IMR-90 (cell line): ENCODE data around the gene ADAMTS6. TPM values are rescaled to one million over a fixed set of nuclear protein-coding genes. Genes with fewer than 3 reads are reported as not detected.

Experiments used
- ATAC-seq: fragments of 200-7000 bp; cut with Tn5 transposase; 2 replicates; pipeline ENCODE4 v1.9.1; 2020; ENCODE audit warnings: low read depth, mild to moderate bottlenecking, moderate library complexity
- BruUV-seq: library from RNA; stranded (reverse); fragments of 400-500 nt; replicated peaks from 2 replicates; lab custom pipeline; 2021; lab: Mats Ljungman, UMichigan
- CTCF ChIA-PET: fragments of 300-600 bp; formaldehyde crosslinking; extraction: SDS; loops from one replicate; lab custom pipeline; 2021; ENCODE audit warnings: antibody characterized with exemption; lab: Yijun Ruan, JAX
- POLR2A ChIA-PET: fragments of 300-600 bp; sonication (Branson Sonifier 250); formaldehyde crosslinking; loops from one replicate; lab custom pipeline; 2022; ENCODE audit warnings: antibody characterized with exemption; ENCODE audit not compliant: unreplicated experiment; lab: Charles Lee
- DNase-seq: peaks from one replicate; pipeline ENCODE4 v3.0.0; 2013
- H2AFZ ChIP-seq: replicated peaks from 2 replicates; pipeline ENCODE3; 2013; ENCODE audit warnings: low read length, mild to moderate bottlenecking; ENCODE audit not compliant: poor library complexity
- H2AK5ac ChIP-seq: 2 replicates; pipeline ENCODE4 v1.6.1; 2013; ENCODE audit warnings: low read depth, low read length, inconsistent platforms
- H2AK9ac ChIP-seq: replicated peaks from 2 replicates; pipeline ENCODE3; 2013; ENCODE audit warnings: mild to moderate bottlenecking, low read depth, low read length, moderate library complexity; ENCODE audit not compliant: poor library complexity
- H2BK120ac ChIP-seq: 2 replicates; pipeline ENCODE4 v1.6.1; 2013; ENCODE audit warnings: low read depth, low read length, inconsistent platforms
- H2BK15ac ChIP-seq: 3 replicates; pipeline ENCODE4 v1.6.1; 2013; ENCODE audit warnings: low read depth, low read length, inconsistent platforms
- H2BK20ac ChIP-seq: 2 replicates; pipeline ENCODE4 v1.6.1; 2013; ENCODE audit warnings: low read depth, mild to moderate bottlenecking, inconsistent platforms, low read length, moderate library complexity
- H2BK5ac ChIP-seq: 2 replicates; pipeline ENCODE4 v1.6.1; 2013; ENCODE audit warnings: mild to moderate bottlenecking, low read depth, low read length, inconsistent platforms; ENCODE audit not compliant: poor library complexity, severe bottlenecking
- H3K14ac ChIP-seq: replicated peaks from 2 replicates; pipeline ENCODE4 v1.6.1; 2013; ENCODE audit warnings: low read depth, low read length, inconsistent platforms
- H3K18ac ChIP-seq: 2 replicates; pipeline ENCODE4 v1.6.1; 2013; ENCODE audit warnings: low read depth, low read length, control low read depth
- H3K23ac ChIP-seq: 2 replicates; pipeline ENCODE4 v1.6.1; 2013; ENCODE audit warnings: low read depth, low read length, inconsistent platforms
- H3K27ac ChIP-seq: 2 replicates; pipeline ENCODE4 v1.5.1; 2013; ENCODE audit warnings: mild to moderate bottlenecking, control low read depth, low read length; ENCODE audit not compliant: insufficient read depth
- H3K27me3 ChIP-seq: 2 replicates; pipeline ENCODE4 v1.6.1; 2013; ENCODE audit warnings: low read length; ENCODE audit not compliant: control insufficient read depth, insufficient read depth
- H3K36me3 ChIP-seq: 2 replicates; pipeline ENCODE4 v1.6.1; 2013; ENCODE audit warnings: low read length, mixed read lengths; ENCODE audit not compliant: control insufficient read depth, insufficient read depth
- H3K4ac ChIP-seq: 2 replicates; pipeline ENCODE4 v1.6.1; 2013; ENCODE audit warnings: low read depth, low read length, inconsistent platforms
- H3K4me1 ChIP-seq: 2 replicates; pipeline ENCODE4 v1.6.1; 2013; ENCODE audit warnings: low read length, mixed read lengths; ENCODE audit not compliant: control insufficient read depth, insufficient read depth
- H3K4me2 ChIP-seq: 2 replicates; pipeline ENCODE4 v1.6.1; 2013; ENCODE audit warnings: low read depth, mild to moderate bottlenecking, control low read depth, low read length, moderate library complexity
- H3K4me3 ChIP-seq: 2 replicates; pipeline ENCODE4 v1.5.1; 2013; ENCODE audit warnings: low read depth, mild to moderate bottlenecking, control low read depth, low read length, moderate library complexity; ENCODE audit not compliant: insufficient read depth
- H3K56ac ChIP-seq: 2 replicates; pipeline ENCODE4 v1.6.1; 2013; ENCODE audit warnings: low read length, inconsistent platforms; ENCODE audit not compliant: insufficient read depth; ENCODE audit errors: extremely low read depth
- H3K79me1 ChIP-seq, 2 experiments: 2 replicates each; pipeline ENCODE4 v1.6.1; 2013; ENCODE audit warnings: low read length in 2 of 2, inconsistent platforms in 1 of 2, low read depth in 1 of 2
- H3K9ac ChIP-seq: 2 replicates; pipeline ENCODE4 v1.6.1; 2013; ENCODE audit warnings: low read depth, low read length, control low read depth
- H3K9me1 ChIP-seq: 2 replicates; pipeline ENCODE4 v1.6.1; 2013; ENCODE audit warnings: low read length, inconsistent platforms; ENCODE audit not compliant: insufficient read depth
- H3K9me3 ChIP-seq: 2 replicates; pipeline ENCODE4 v1.6.1; 2013; ENCODE audit warnings: low read length; ENCODE audit not compliant: control insufficient read depth, insufficient read depth
- H4K20me1 ChIP-seq: 2 replicates; pipeline ENCODE4 v1.6.1; 2013; ENCODE audit warnings: low read length, inconsistent platforms; ENCODE audit not compliant: insufficient read depth
- H4K5ac ChIP-seq: 2 replicates; pipeline ENCODE4 v1.6.1; 2013; ENCODE audit warnings: mild to moderate bottlenecking, low read depth, low read length, control low read depth
- H4K8ac ChIP-seq, 2 experiments: 2 replicates each; pipeline ENCODE4 v1.6.1; 2013; ENCODE audit warnings: low read depth in 2 of 2, low read length in 2 of 2, control low read depth in 1 of 2, inconsistent platforms in 1 of 2
- H4K91ac ChIP-seq: 2 replicates; pipeline ENCODE4 v1.6.1; 2013; ENCODE audit warnings: low read depth, low read length, inconsistent platforms; ENCODE audit not compliant: insufficient read depth
- CHD1 ChIP-seq: IDR thresholded peaks from 2 replicates; pipeline ENCODE4 v1.6.1; 2012; ENCODE audit warnings: low read depth, low read length, improper control_type of control experiment
- MAFK ChIP-seq: IDR thresholded peaks from 2 replicates; pipeline ENCODE4 v1.6.1; 2012; ENCODE audit warnings: low read depth, low read length, improper control_type of control experiment
- MAZ ChIP-seq: IDR thresholded peaks from 2 replicates; pipeline ENCODE4 v1.6.1; 2012; ENCODE audit warnings: low read depth, mild to moderate bottlenecking, low read length, improper control_type of control experiment, moderate library complexity, borderline replicate concordance
- MXI1 ChIP-seq: IDR thresholded peaks from 2 replicates; pipeline ENCODE4 v1.6.1; 2012; ENCODE audit warnings: low read depth, mild to moderate bottlenecking, low read length, moderate library complexity, borderline replicate concordance
- NFE2L2 ChIP-seq: fragments of 150-350 bp; IDR thresholded peaks from 2 replicates; pipeline ENCODE4 v1.6.1; 2016; ENCODE audit warnings: low read depth, mild to moderate bottlenecking, low read length
- POLR2A ChIP-seq: IDR thresholded peaks from 2 replicates; pipeline ENCODE4 v1.6.1; 2012; ENCODE audit warnings: mild to moderate bottlenecking, low read depth, low read length
- SMC3 ChIP-seq: fragments of 150-350 bp; IDR thresholded peaks from 2 replicates; pipeline ENCODE4 v1.6.1; 2016; ENCODE audit warnings: low read depth, mild to moderate bottlenecking, antibody characterized with exemption, low read length, moderate library complexity
- USF2 ChIP-seq: fragments of 150-350 bp; IDR thresholded peaks from 2 replicates; pipeline ENCODE4 v1.6.1; 2017; ENCODE audit warnings: mild to moderate bottlenecking, antibody characterized with exemption, low read length, low read depth
- WGBS, 2 experiments: methylation state at CpG; one replicate each; pipeline versions ENCODE4 v1.1.5 to v1.1.7; 2013; ENCODE audit warnings: missing lambda C conversion rate in 2 of 2; ENCODE audit not compliant: insufficient read length in 1 of 2; ENCODE audit errors: extremely low coverage in 2 of 2; 5-methylcytosine and 5-hydroxymethylcytosine counted together
- dilution Hi-C: fragments of 300-500 bp; cut with HindIII; formaldehyde crosslinking; loops from one replicate; pipeline ENCODE4 v1.14.3; 2018; ENCODE audit warnings: low sequenced_read_pairs; ENCODE audit not compliant: unreplicated experiment
- in situ Hi-C: fragments of 300-500 bp; cut with MboI; formaldehyde crosslinking; loops from 3 replicates; pipeline ENCODE4 v1.14.3; 2019; ENCODE audit warnings: low sequenced_read_pairs, inconsistent platforms, mixed read lengths
- intact Hi-C: fragments of 100-400 bp; cut with micrococcal nuclease; formaldehyde crosslinking; loops from 2 replicates; pipeline ENCODE4 v1.10.0; 2022
- polyA plus RNA-seq, 3 experiments: library from polyadenylated mRNA; depleted of rRNA; stranded (reverse); fragments of >200 nt; gene quantifications; 2 replicates each; pipeline ENCODE4 v1.2.3, GENCODE V29; 2012; ENCODE audit warnings: low replicate concordance in 1 of 3
- total RNA-seq: library from RNA; depleted of rRNA; stranded (reverse); fragments of >200 nt; gene quantifications from 2 replicates; pipeline ENCODE4 v1.2.3, GENCODE V29; 2012

Gene ADAMTS6
- total and polyA plus RNA-seq, 2 of the 4 experiments (the other 2 are of a cell fraction), result 23.9 to 173 TPM

GRCh38 chr5:65478336-65478735, 3.4 kb downstream of the ADAMTS6 start:
- H2BK20ac ChIP-seq, result no peak overlapping the region
- H2AK9ac ChIP-seq, result no peak overlapping the region
- dilution Hi-C loops (no loop called here), in situ Hi-C loops (no loop called here), intact Hi-C loops (no loop called here)
- H3K36me3 ChIP-seq, result no peaks in the 10 kb centered on the region
- no peak overlapping the region for H3K4ac ChIP-seq
- peak overlapping the region; percentile 91 for H3K4me2 ChIP-seq
- no peak overlapping the region; the same call in 1 of the 2 replicates for H3K18ac ChIP-seq
- no peaks in the 10 kb centered on the region for H4K20me1 ChIP-seq
- H2AFZ ChIP-seq, result no peak overlapping the region
- no peaks in the 10 kb centered on the region for H3K27me3 ChIP-seq
- H2BK15ac ChIP-seq, result 0 out of 3 replicates have a peak overlapping the region, but pooled peaks have one; percentile 40
- H3K4me1 ChIP-seq, result no peaks in the 10 kb centered on the region; the same call in 1 of the 2 replicates
- H3K9ac ChIP-seq, result no peak overlapping the region
- no peak overlapping the region for H3K27ac ChIP-seq
- peaks cover 6 to 25% of the 10 kb centered on the region in 2 experiments; a peak in 3 of 4 replicates for H3K79me1 ChIP-seq
- no peak overlapping the region for H4K91ac ChIP-seq
- no TSS peak for BruUV-seq
- H2BK5ac ChIP-seq, result peak overlapping the region; percentile 98
- no peak overlapping the region; a peak in 1 of 4 replicates for H4K8ac ChIP-seq
- H4K5ac ChIP-seq, result no peak overlapping the region; the same call in 1 of the 2 replicates
- CTCF ChIA-PET, result no interaction called here
- H3K9me3 ChIP-seq, result no peaks in the 10 kb centered on the region
- H3K4me3 ChIP-seq, result peak overlapping the region; percentile 88; the same call in 1 of the 2 replicates
- TF ChIP-seq NFE2L2, result no peak
- TF ChIP-seq MAFK, result no peak
- no peak for TF ChIP-seq MAZ
- no peak for TF ChIP-seq SMC3
- no peak for TF ChIP-seq MXI1
- no peak for TF ChIP-seq CHD1
- TF ChIP-seq USF2, result no peak
- peak; percentile 40; the same call in 1 of the 2 replicates for TF ChIP-seq POLR2A
- POLR2A ChIA-PET, result no interaction called here
- no peak for DNase-seq
- no peak for ATAC-seq
- H3K14ac ChIP-seq, result no peak overlapping the region
- no peak overlapping the region; the same call in 1 of the 2 replicates for H3K56ac ChIP-seq
- no peak overlapping the region for H2AK5ac ChIP-seq
- WGBS, 2 experiments, result no CpG with 5 or more reads among the region's 1 CpG
- no peak overlapping the region for H3K23ac ChIP-seq
- H3K9me1 ChIP-seq, result 0 out of 2 replicates have a peak, but pooled peaks cover 3% of the 10 kb centered on the region
- H2BK120ac ChIP-seq, result 0 out of 2 replicates have a peak overlapping the region, but pooled peaks have one; percentile 5
